ENCODE data around the gene ZBED2.

DNA sequence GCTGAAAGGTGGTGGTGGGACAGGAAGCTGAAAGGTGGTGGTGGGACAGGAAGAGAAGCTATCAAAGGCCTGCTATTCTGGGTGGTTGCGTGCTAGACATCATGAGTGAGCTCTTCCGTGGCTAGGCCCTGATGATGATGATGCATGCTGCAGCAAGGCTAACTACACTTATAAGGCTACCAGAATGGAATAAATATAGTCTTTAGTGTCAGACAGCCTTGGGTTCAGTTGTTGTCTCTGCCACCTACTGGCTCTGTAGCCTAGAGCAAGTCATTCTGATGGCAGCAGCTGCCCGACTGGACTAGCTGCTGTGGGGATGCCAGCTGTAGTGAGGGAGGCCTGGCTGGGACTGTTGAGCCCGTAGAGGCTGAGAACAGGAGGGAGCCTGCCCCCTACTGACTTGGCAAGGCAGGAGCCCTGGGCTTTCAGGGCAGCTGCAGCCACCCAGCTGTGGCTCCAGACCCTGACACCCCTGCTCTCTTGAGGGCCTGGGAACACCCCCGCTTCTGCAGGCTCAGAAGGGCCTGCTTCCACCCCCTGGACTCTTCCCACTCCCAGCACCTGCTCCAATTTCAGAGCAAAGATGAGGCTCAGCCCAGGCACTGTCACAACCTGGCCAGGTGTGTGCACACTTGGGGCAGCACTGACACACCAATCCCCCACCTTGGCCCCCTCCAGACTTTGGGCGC, 21.4 kb upstream of the ZBED2 start:
- TF ChIP-seq, protein P1, sequence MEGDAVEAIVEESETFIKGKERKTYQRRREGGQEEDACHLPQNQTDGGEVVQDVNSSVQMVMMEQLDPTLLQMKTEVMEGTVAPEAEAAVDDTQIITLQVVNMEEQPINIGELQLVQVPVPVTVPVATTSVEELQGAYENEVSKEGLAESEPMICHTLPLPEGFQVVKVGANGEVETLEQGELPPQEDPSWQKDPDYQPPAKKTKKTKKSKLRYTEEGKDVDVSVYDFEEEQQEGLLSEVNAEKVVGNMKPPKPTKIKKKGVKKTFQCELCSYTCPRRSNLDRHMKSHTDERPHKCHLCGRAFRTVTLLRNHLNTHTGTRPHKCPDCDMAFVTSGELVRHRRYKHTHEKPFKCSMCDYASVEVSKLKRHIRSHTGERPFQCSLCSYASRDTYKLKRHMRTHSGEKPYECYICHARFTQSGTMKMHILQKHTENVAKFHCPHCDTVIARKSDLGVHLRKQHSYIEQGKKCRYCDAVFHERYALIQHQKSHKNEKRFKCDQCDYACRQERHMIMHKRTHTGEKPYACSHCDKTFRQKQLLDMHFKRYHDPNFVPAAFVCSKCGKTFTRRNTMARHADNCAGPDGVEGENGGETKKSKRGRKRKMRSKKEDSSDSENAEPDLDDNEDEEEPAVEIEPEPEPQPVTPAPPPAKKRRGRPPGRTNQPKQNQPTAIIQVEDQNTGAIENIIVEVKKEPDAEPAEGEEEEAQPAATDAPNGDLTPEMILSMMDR (conservative IDR thresholded peaks at IDR 0.05; ENCODE audit: low read depth in 2 of 2) = no peak
- TF ChIP-seq, protein P2, sequence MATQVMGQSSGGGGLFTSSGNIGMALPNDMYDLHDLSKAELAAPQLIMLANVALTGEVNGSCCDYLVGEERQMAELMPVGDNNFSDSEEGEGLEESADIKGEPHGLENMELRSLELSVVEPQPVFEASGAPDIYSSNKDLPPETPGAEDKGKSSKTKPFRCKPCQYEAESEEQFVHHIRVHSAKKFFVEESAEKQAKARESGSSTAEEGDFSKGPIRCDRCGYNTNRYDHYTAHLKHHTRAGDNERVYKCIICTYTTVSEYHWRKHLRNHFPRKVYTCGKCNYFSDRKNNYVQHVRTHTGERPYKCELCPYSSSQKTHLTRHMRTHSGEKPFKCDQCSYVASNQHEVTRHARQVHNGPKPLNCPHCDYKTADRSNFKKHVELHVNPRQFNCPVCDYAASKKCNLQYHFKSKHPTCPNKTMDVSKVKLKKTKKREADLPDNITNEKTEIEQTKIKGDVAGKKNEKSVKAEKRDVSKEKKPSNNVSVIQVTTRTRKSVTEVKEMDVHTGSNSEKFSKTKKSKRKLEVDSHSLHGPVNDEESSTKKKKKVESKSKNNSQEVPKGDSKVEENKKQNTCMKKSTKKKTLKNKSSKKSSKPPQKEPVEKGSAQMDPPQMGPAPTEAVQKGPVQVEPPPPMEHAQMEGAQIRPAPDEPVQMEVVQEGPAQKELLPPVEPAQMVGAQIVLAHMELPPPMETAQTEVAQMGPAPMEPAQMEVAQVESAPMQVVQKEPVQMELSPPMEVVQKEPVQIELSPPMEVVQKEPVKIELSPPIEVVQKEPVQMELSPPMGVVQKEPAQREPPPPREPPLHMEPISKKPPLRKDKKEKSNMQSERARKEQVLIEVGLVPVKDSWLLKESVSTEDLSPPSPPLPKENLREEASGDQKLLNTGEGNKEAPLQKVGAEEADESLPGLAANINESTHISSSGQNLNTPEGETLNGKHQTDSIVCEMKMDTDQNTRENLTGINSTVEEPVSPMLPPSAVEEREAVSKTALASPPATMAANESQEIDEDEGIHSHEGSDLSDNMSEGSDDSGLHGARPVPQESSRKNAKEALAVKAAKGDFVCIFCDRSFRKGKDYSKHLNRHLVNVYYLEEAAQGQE (IDR thresholded peaks at IDR 0.05; ENCODE audit: unreplicated experiment) = no peak
- TF ChIP-seq EZH2 (IDR thresholded peaks at IDR 0.05; ENCODE audit: low read depth, unreplicated experiment) = no peak
- no peak for TF ChIP-seq POLR2AphosphoS5 (IDR thresholded peaks at IDR 0.05; ENCODE audit: low read depth)

All from GM23338 (cell line).